ENCODE results near the gene JARID2. TPM values are rescaled to one million over a fixed set of nuclear protein-coding genes. Genes with fewer than 3 reads are reported as not detected.
A peak's percentile ranks its signal among the peaks of the same experiment; 100 is the strongest.

Gene JARID2
- total RNA-seq, 1 donor from 2014 or later, result 24.2 TPM

DNA sequence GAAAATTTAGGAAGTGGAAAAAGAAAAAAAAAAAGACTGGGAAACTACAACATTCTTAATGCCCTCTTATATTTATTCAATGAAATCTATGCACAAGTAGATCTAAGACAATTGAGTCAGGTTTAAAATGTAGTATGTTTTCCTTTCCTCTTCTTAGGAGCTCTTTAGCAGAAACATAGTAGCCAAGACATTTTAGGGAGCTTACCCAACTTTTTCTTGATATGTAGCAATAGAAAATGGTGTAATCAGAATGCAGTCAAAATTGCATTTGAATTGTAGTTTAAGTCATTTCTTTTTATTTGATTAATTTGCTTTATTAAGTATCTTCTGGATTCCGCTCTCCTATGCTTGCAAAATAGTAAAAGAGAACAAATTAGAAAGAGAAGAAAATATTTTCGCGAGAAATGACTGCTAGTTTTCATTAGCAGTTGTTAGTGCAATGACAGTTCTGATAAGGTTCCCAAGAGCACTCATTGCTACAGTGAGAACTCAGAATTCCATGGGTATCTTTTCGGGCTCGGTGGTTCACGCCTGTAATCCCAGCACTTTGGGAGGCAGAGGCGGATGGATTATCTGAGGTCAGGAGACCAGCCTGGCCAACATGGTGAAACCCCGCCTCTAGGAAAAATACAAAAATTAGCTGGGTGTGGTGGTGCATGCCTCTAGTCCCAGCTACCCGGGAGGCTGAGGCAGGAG, 52.2 kb downstream of the JARID2 start:
- H3K27ac Mint-ChIP-seq (ENCODE audit: unreplicated experiment), result no peak overlapping the region
- no peak overlapping the region for H3K4me2 ChIP-seq (ENCODE audit: low read length)
- no peaks in the 10 kb centered on the region for H3K36me3 ChIP-seq (ENCODE audit: insufficient read depth, low read length)

DNA sequence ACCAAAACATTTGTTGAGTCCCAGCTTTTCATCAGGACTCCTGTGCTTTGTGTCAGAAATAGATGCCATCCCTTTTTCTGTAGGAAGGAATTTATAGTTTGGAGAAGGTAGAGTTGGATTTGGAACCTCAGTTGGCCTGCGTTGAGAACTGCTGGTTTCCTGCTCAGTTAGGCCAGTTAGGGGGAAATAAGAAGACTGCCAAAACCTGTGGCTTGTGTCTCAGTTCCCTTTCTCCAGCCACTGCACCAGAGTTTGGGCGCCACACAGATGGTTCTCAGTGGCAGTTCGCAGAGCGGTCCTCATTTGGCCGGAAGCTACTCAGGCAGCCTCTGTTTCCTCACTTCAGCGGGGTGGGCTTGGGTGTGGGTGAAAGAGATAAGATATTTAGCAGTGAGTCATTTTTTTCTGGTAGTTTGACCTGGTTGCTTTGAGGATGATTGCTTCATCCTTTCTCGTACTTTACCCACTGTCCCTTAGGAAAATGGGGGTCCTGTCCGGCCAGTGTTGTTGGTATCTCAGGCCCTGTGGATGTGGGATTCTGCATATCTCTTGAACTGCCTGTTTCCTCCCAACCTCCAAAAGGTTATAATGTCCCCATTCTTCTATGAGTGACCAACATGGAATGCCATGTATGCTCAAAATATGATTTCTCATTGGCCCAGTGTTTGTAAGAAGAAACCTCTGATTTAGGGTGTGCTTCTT, 53.7 kb downstream of the JARID2 start:
- peaks cover 81% of the 10 kb centered on the region for H4K20me1 ChIP-seq (ENCODE audit: insufficient read depth, low read length)
- DNase-seq (ENCODE audit: low read depth) (peak; percentile 38), FAIRE-seq (no peak)
- Mint-ChIP-seq H3K4me3 (ENCODE audit: unreplicated experiment) (no peak overlapping the region), H3K27me3 (ENCODE audit: low read depth, unreplicated experiment) (no peaks in the 10 kb centered on the region), H3K9me3 (ENCODE audit: unreplicated experiment) (no peaks in the 10 kb centered on the region), H3K27ac (ENCODE audit: unreplicated experiment) (no peak overlapping the region), H3K36me3 (ENCODE audit: low read depth, unreplicated experiment) (no peaks in the 10 kb centered on the region), H3K4me1 (ENCODE audit: low read depth, unreplicated experiment) (peaks cover 34% of the 10 kb centered on the region)
- H3K79me2 ChIP-seq (ENCODE audit: insufficient read depth, low read length), result peaks cover 97% of the 10 kb centered on the region
- H3K4me3 ChIP-seq (ENCODE audit: insufficient read depth, low read depth, low read length), result no peak overlapping the region
- no peaks in the 10 kb centered on the region for H3K27me3 ChIP-seq (ENCODE audit: insufficient read depth, low read length)
- H2AFZ ChIP-seq (ENCODE audit: low read depth, low read length), result no peak overlapping the region
- H3K9me3 ChIP-seq (ENCODE audit: insufficient read depth, low read depth, low read length), result no peaks in the 10 kb centered on the region
- H3K4me1 ChIP-seq (ENCODE audit: insufficient read depth, low read length), result peaks cover 14% of the 10 kb centered on the region
- H3K36me3 ChIP-seq (ENCODE audit: insufficient read depth, low read length), result no peaks in the 10 kb centered on the region
- no peak overlapping the region for H3K9ac ChIP-seq (ENCODE audit: low read length)
- peak overlapping the region; percentile 57 for H3K4me2 ChIP-seq (ENCODE audit: low read length)
- H3K27ac ChIP-seq (ENCODE audit: low read depth, low read length), result no peak overlapping the region
- TF ChIP-seq, protein P1, sequence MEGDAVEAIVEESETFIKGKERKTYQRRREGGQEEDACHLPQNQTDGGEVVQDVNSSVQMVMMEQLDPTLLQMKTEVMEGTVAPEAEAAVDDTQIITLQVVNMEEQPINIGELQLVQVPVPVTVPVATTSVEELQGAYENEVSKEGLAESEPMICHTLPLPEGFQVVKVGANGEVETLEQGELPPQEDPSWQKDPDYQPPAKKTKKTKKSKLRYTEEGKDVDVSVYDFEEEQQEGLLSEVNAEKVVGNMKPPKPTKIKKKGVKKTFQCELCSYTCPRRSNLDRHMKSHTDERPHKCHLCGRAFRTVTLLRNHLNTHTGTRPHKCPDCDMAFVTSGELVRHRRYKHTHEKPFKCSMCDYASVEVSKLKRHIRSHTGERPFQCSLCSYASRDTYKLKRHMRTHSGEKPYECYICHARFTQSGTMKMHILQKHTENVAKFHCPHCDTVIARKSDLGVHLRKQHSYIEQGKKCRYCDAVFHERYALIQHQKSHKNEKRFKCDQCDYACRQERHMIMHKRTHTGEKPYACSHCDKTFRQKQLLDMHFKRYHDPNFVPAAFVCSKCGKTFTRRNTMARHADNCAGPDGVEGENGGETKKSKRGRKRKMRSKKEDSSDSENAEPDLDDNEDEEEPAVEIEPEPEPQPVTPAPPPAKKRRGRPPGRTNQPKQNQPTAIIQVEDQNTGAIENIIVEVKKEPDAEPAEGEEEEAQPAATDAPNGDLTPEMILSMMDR (IDR thresholded peaks at IDR 0.05; ENCODE audit: insufficient read depth, low read depth, low read length), result no peak
- TF ChIP-seq EZH2 (IDR thresholded peaks at IDR 0.05; ENCODE audit: insufficient read depth, low read length), result no peak

More for the DNA sequence above, 52.2 kb downstream of the JARID2 start:
- Mint-ChIP-seq H3K4me1 (ENCODE audit: low read depth, unreplicated experiment) (peaks cover 30% of the 10 kb centered on the region), H3K36me3 (ENCODE audit: low read depth, unreplicated experiment) (no peaks in the 10 kb centered on the region), H3K9me3 (ENCODE audit: unreplicated experiment) (no peaks in the 10 kb centered on the region), H3K27me3 (ENCODE audit: low read depth, unreplicated experiment) (no peaks in the 10 kb centered on the region), H3K4me3 (ENCODE audit: unreplicated experiment) (no peak overlapping the region)
- Histone ChIP-seq H3K79me2 (ENCODE audit: insufficient read depth, low read length) (peaks cover 97% of the 10 kb centered on the region), H3K4me3 (ENCODE audit: insufficient read depth, low read depth, low read length) (no peak overlapping the region), H3K27me3 (ENCODE audit: insufficient read depth, low read length) (no peaks in the 10 kb centered on the region), H3K27ac (ENCODE audit: low read depth, low read length) (no peak overlapping the region), H2AFZ (ENCODE audit: low read depth, low read length) (no peak overlapping the region), H3K4me1 (ENCODE audit: insufficient read depth, low read length) (peaks cover 14% of the 10 kb centered on the region), H4K20me1 (ENCODE audit: insufficient read depth, low read length) (peaks cover 83% of the 10 kb centered on the region), H3K9me3 (ENCODE audit: insufficient read depth, low read depth, low read length) (no peaks in the 10 kb centered on the region), H3K9ac (ENCODE audit: low read length) (no peak overlapping the region)
- FAIRE-seq (no peak), DNase-seq (ENCODE audit: low read depth) (no peak)
- no peak for TF ChIP-seq EZH2 (IDR thresholded peaks at IDR 0.05; ENCODE audit: insufficient read depth, low read length)
- TF ChIP-seq, protein P1 (IDR thresholded peaks at IDR 0.05; ENCODE audit: insufficient read depth, low read depth, low read length), result no peak
